ENCODE data around the gene CMIP. TPM values are rescaled to one million over a fixed set of nuclear protein-coding genes. Genes with fewer than 3 reads are reported as not detected.

Gene CMIP
- total and polyA plus RNA-seq, 7 donors: 1.4 to 8.9 (median 4.1) TPM

GRCh38 chr16:81694494-81695280 lies 250.1 kb downstream of the CMIP start:
- no peak for TF ChIP-seq CTCF (IDR thresholded peaks at IDR 0.05)
- Histone ChIP-seq H3K9me3 (no peaks in the 10 kb centered on the region), H3K27ac (no peak overlapping the region), H3K36me3 (ENCODE audit: insufficient read depth in 1 of 2, low read depth in 1 of 2) (peaks cover 0 to 17% of the 10 kb centered on the region in 2 donors), H3K4me3 (no peak overlapping the region), H3K27me3 (ENCODE audit: insufficient read depth in 3 of 3, low read length in 2 of 3) (no peaks in the 10 kb centered on the region), H3K4me1 (no peaks in the 10 kb centered on the region)
- 56 to 58% (median 56%) methylated on average over 14 of the region's 14 CpGs for WGBS, 3 donors
- ATAC-seq (no peak), DNase-seq (no peak)
- intact Hi-C loops (cut with DNase I): no loop called here

GRCh38 chr16:81695321-81696165 lies 250.9 kb downstream of the CMIP start:
- H3K9me3 ChIP-seq: no peaks in the 10 kb centered on the region
- WGBS, 3 donors: 49 to 60% (median 52%) methylated on average over 10 of the region's 10 CpGs
- no peak for TF ChIP-seq CTCF (IDR thresholded peaks at IDR 0.05)
- no peak overlapping the region for H3K27ac ChIP-seq
- DNase-seq (no peak), ATAC-seq (no peak)
- peaks cover 0 to 17% of the 10 kb centered on the region in 2 donors for H3K36me3 ChIP-seq (ENCODE audit: insufficient read depth in 1 of 2, low read depth in 1 of 2)
- H3K4me3 ChIP-seq: no peak overlapping the region
- intact Hi-C loops (cut with DNase I): loop anchor here in 1 of 2 donors (2.0 kb wide), 1 partner anchor 293 kb away; no protein-coding TSS in a partner anchor
- no peaks in the 10 kb centered on the region for H3K27me3 ChIP-seq (ENCODE audit: insufficient read depth in 3 of 3, low read length in 2 of 3)
- H3K4me1 ChIP-seq: no peaks in the 10 kb centered on the region

- Histone ChIP-seq H3K9me3 (no peaks in the 10 kb centered on the region), H3K27me3 (ENCODE audit: insufficient read depth in 3 of 3, low read length in 2 of 3) (no peaks in the 10 kb centered on the region), H3K27ac (no peak overlapping the region), H3K36me3 (ENCODE audit: insufficient read depth in 1 of 2, low read depth in 1 of 2) (peaks cover 0 to 17% of the 10 kb centered on the region in 2 donors), H3K4me3 (no peak overlapping the region), H3K4me1 (no peaks in the 10 kb centered on the region)
- TF ChIP-seq CTCF (IDR thresholded peaks at IDR 0.05): no peak
- ATAC-seq (no peak), DNase-seq (no peak)
- intact Hi-C loops (cut with DNase I): loop anchor here in 1 of 2 donors (2.0 kb wide), 1 partner anchor 294 kb away; no protein-coding TSS in a partner anchor
- 81 to 92% (median 88%) methylated on average over 20 to 22 of the region's 22 CpGs for WGBS, 3 donors
Measured at GRCh38 chr16:81696166-81696960, 251.8 kb downstream of the CMIP start.

- 75 to 86% (median 80%) methylated on average over 16 of the region's 16 CpGs for WGBS, 3 donors
- Histone ChIP-seq H3K27me3 (ENCODE audit: insufficient read depth in 3 of 3, low read length in 2 of 3) (no peaks in the 10 kb centered on the region), H3K9me3 (no peaks in the 10 kb centered on the region), H3K27ac (no peak overlapping the region), H3K4me1 (no peaks in the 10 kb centered on the region), H3K4me3 (no peak overlapping the region), H3K36me3 (ENCODE audit: insufficient read depth in 1 of 2, low read depth in 1 of 2) (peaks cover 0 to 18% of the 10 kb centered on the region in 2 donors)
- DNase-seq: peak in 1 of 2 donors; percentile 38
- ATAC-seq: peak in 3 of 4 donors; percentile 43 to 63 (median 53)
- peak; percentile 49 for TF ChIP-seq CTCF (IDR thresholded peaks at IDR 0.05)
- intact Hi-C loops (cut with DNase I): loop anchor here in 1 of 2 donors (2.0 kb wide), 1 partner anchor 294 kb away; no protein-coding TSS in a partner anchor
Measured at GRCh38 chr16:81696961-81697615, 252.5 kb downstream of the CMIP start.
